Gastroesophageal sphincter (tissue), 4 donors: ENCODE measurements around the gene MTO1. TPM values are rescaled to one million over a fixed set of nuclear protein-coding genes. Genes with fewer than 3 reads are reported as not detected.
"Not testable (repeated sequence)": the region's sequence is repeated elsewhere in the genome, so short reads cannot be mapped to it uniquely, and the experiment has no call there.

Source experiments
- ATAC-seq: fragments of 150-250 bp; one replicate; pipeline ENCODE4 v1.9.1; 2016; ENCODE audit warnings: mild to moderate bottlenecking, moderate library complexity
- H3K27ac ChIP-seq, 4 donors: fragments of 200-600 bp; sonication (generic) in 3 of 4; 1 replicate in 3 of 4; 2 replicates in 1 of 4; pipeline ENCODE4 v1.5.1; 2016 to 2019
- H3K27me3 ChIP-seq: fragments of 200-600 bp; sonication (generic); one replicate; pipeline ENCODE4 v1.5.1; 2019
- H3K36me3 ChIP-seq, 2 donors: fragments of 200-600 bp; sonication (generic); one replicate each; pipeline ENCODE4 v1.5.1; 2019; ENCODE audit warnings: control low read depth in 1 of 2
- H3K4me1 ChIP-seq, 3 donors: fragments of 200-600 bp; sonication (generic); 1 replicate in 2 of 3; 2 replicates in 1 of 3; pipeline ENCODE4 v1.5.1; 2016 to 2019; ENCODE audit warnings: control low read depth in 2 of 3
- H3K4me3 ChIP-seq, 2 donors: fragments of 200-600 bp; sonication (generic); one replicate each; pipeline ENCODE4 v1.5.1; 2019; ENCODE audit warnings: mild to moderate bottlenecking in 1 of 2, moderate library complexity in 1 of 2
- H3K9me3 ChIP-seq, 3 donors: fragments of 200-600 bp; sonication (generic); one replicate each; pipeline ENCODE4 v1.5.1; 2017 to 2019; ENCODE audit warnings: control low read depth in 2 of 3
- CTCF ChIP-seq, 4 experiments: fragments of 200-600 bp in 2 of 4; fragments of 450-650 bp in 2 of 4; sonication (generic) in 1 of 4; IDR thresholded peaks; one replicate each; pipeline ENCODE4 v1.5.1; 2017 to 2019; ENCODE audit warnings: antibody characterized with exemption in 4 of 4, mild to moderate bottlenecking in 2 of 4, moderate library complexity in 2 of 4
- EP300 ChIP-seq: sonication (generic); formaldehyde crosslinking; IDR thresholded peaks from one replicate; pipeline ENCODE4 v1.6.1; 2017; ENCODE audit warnings: antibody characterized with exemption, mild to moderate bottlenecking
- POLR2A ChIP-seq, 2 donors: fragments of 450-650 bp; IDR thresholded peaks; one replicate each; pipeline ENCODE4 v1.6.1; 2017; ENCODE audit warnings: antibody characterized with exemption in 2 of 2, mild to moderate bottlenecking in 2 of 2, moderate library complexity in 1 of 2
- POLR2AphosphoS5 ChIP-seq: sonication (generic); formaldehyde crosslinking; IDR thresholded peaks from one replicate; pipeline ENCODE4 v1.6.1; 2017; ENCODE audit warnings: antibody characterized with exemption
- WGBS, 2 donors: methylation state at CpG; one replicate each; pipeline ENCODE4 v1.1.5; 2018; ENCODE audit warnings: low coverage in 1 of 2; 5-methylcytosine and 5-hydroxymethylcytosine counted together
- total RNA-seq, 4 donors: library from RNA; depleted of rRNA; stranded (reverse); fragments of >200 nt; gene quantifications; one replicate each; pipeline ENCODE4 v1.1.0, GENCODE V29; 2016

MTO1 gene
- total RNA-seq, 4 donors from 2014 or later, result 25.2 to 30.3 (median 29.4) TPM

GRCh38 chr6:73532293-73532692, 70.8 kb downstream of the MTO1 start:
- no peak overlapping the region for H3K27ac ChIP-seq

GRCh38 chr6:73534628-73535027, 73.1 kb downstream of the MTO1 start:
- Histone ChIP-seq H3K27ac (no peak overlapping the region), H3K4me1 (no peaks in the 10 kb centered on the region), H3K36me3 (no peaks in the 10 kb centered on the region), H3K9me3 (no peaks in the 10 kb centered on the region), H3K4me3 (no peak overlapping the region), H3K27me3 (no peaks in the 10 kb centered on the region)
- WGBS, 2 donors, result 80 to 82% methylated on average over 2 of the region's 2 CpGs
- no peak for TF ChIP-seq POLR2A (IDR thresholded peaks at IDR 0.05)
- TF ChIP-seq EP300, result no peak
- TF ChIP-seq CTCF (IDR thresholded peaks at IDR 0.05), result no peak
- no peak for TF ChIP-seq POLR2AphosphoS5
- ATAC-seq, result no peak

More at GRCh38 chr6:73532293-73532692, 70.8 kb downstream of the MTO1 start:
- Histone ChIP-seq H3K27me3 (no peaks in the 10 kb centered on the region), H3K4me1 (no peaks in the 10 kb centered on the region), H3K36me3 (no peaks in the 10 kb centered on the region), H3K9me3 (no peaks in the 10 kb centered on the region), H3K4me3 (no peak overlapping the region)
- ATAC-seq, result no peak
- TF ChIP-seq POLR2AphosphoS5 (no peak), EP300 (no peak), CTCF (IDR thresholded peaks at IDR 0.05) (no peak), POLR2A (IDR thresholded peaks at IDR 0.05) (no peak)
- 66 to 83% methylated on average over 3 of the region's 3 CpGs for WGBS, 2 donors

GRCh38 chr6:73537677-73538076, 76.1 kb downstream of the MTO1 start:
- no peaks in the 10 kb centered on the region for H3K27me3 ChIP-seq
- TF ChIP-seq POLR2A (IDR thresholded peaks at IDR 0.05) (no peak), POLR2AphosphoS5 (no peak), EP300 (no peak), CTCF (IDR thresholded peaks at IDR 0.05) (no peak)
- no peaks in the 10 kb centered on the region for H3K4me1 ChIP-seq
- no peaks in the 10 kb centered on the region for H3K9me3 ChIP-seq
- no peak for ATAC-seq
- no peak overlapping the region for H3K27ac ChIP-seq
- H3K36me3 ChIP-seq, result no peaks in the 10 kb centered on the region
- H3K4me3 ChIP-seq, result no peak overlapping the region
- 74 to 75% methylated on average over 3 of the region's 3 CpGs for WGBS, 2 donors

- H3K4me1 ChIP-seq, result no peaks in the 10 kb centered on the region
- TF ChIP-seq CTCF (IDR thresholded peaks at IDR 0.05) (no peak), POLR2A (IDR thresholded peaks at IDR 0.05) (no peak), POLR2AphosphoS5 (no peak), EP300 (no peak)
- no peak for ATAC-seq
- H3K36me3 ChIP-seq, result no peaks in the 10 kb centered on the region
- no peaks in the 10 kb centered on the region for H3K9me3 ChIP-seq
- 94 to 100% methylated on average over 6 to 10 of the region's 10 CpGs for WGBS, 2 donors
- H3K4me3 ChIP-seq, result no peak overlapping the region
- H3K27ac ChIP-seq, result no peak overlapping the region
- no peaks in the 10 kb centered on the region for H3K27me3 ChIP-seq
Observed at GRCh38 chr6:73538116-73538779, 76.7 kb downstream of the MTO1 start.

- not testable (repeated sequence) for H3K4me3 ChIP-seq, H3K27ac ChIP-seq, ATAC-seq, H3K4me1 ChIP-seq, H3K36me3 ChIP-seq, H3K9me3 ChIP-seq, H3K27me3 ChIP-seq
- 86% methylated on average over 1 of the region's 3 CpGs; no CpG with 5 or more reads in 1 of the 2 donors for WGBS, 2 donors
Observed at GRCh38 chr6:73542481-73542880, 80.9 kb downstream of the MTO1 start.
